GM18519 (cell line): Measurements from ENCODE around the gene PHRF1.

ENCODE experiments used
- ATAC-seq: cut with Tn5 transposase; IDR thresholded peaks from one replicate; pipeline ENCODE4 v1.9.1; 2021; ENCODE audit warnings: mild to moderate bottlenecking, moderate library complexity; ENCODE audit not compliant: unreplicated experiment, low FRiP score

PHRF1 gene

DNA sequence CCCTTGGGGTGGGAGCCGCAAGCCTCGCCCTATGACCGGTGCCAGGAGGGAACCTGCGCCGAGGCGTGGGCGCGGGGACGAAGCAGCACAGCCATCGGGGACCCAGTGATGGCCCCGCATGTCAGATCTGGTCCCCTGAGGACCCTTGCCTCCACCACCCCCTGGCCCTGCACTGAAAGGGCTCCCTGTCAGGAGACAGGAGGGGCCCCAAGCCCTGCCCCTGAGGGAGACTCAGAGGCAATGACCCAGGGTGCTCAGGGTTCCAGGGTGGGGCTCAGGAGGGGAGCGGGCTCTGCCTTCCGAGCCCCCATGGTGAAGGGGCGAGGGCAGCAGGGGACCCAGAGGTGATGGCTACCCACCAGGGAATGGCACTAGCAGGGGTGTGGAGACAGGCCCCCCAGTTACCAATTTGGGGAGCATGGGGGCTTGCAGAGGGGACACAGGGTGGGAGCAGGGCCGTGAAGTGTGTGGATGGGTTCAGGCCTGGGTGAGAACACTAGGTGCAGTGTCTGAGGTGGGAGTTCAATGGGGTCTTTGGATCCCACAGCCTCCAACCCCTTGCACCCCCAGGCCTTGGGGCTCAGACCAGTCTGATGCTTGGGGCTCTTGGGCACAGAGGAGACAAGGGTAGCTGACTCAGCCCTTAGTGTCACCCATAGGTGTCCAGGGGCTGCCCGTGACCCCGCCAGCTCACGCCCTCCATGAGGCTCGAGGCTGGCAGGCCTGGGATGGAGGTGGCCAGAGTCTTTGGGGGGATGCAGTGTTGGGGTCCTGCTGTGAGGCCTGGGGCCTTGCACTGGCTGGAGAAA lies 38.4 kb upstream of the PHRF1 start:
- ATAC-seq = no peak

DNA sequence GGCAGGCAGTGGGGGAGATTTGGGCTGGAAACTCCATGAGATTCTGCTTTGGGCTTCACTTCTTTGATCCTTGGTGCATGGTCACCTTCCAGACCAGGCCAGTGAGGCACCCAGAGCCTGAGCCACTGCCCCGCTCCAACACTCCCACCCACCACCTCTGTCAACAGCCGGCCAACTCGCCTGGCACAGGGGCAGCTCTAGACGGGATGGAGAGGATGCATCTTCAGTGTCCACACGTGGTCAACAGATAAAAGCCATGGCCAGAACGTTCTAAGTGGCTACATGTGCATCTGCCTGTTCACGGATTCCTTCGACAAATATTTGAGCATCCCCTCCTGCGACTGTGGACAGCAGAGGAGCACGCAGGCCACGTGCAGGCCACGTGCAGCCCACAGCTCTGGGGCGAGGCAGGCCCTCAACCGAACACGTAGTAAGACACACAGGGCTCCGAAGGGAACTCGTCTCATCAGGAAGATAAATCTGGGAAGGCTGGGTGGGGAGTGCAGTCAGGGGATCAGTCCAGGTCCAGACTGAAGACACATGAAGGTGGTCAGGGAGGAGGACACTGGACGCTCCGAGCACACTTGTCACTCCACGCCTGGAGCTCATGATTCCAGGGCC lies 37.7 kb upstream of the PHRF1 start:
- no peak for ATAC-seq

DNA sequence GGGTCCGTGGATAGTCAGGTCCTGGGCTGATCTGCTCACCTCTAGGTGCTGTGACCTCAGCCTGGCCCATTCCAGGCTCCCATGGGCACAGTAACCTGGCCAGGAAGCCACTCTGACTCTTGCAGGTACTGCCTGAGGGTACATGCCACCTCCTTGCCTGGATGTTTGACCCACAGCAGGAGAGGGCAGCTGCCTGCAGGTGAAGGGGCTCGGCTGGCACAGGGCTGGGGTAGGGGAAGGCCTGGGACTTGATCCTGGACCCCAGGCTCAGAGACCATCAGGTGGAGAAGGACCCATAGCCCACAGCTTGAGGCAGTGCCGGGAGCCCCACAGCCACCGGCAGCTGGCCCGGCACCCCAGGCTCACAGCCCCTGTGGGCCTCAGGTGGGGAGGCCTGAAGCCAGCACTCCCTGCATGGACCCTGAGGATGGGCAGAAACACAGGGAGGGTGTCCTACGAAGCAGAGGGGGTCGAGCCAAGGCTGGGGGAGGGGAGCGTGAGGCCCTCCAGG lies 36.2 kb upstream of the PHRF1 start:
- no peak for ATAC-seq

DNA sequence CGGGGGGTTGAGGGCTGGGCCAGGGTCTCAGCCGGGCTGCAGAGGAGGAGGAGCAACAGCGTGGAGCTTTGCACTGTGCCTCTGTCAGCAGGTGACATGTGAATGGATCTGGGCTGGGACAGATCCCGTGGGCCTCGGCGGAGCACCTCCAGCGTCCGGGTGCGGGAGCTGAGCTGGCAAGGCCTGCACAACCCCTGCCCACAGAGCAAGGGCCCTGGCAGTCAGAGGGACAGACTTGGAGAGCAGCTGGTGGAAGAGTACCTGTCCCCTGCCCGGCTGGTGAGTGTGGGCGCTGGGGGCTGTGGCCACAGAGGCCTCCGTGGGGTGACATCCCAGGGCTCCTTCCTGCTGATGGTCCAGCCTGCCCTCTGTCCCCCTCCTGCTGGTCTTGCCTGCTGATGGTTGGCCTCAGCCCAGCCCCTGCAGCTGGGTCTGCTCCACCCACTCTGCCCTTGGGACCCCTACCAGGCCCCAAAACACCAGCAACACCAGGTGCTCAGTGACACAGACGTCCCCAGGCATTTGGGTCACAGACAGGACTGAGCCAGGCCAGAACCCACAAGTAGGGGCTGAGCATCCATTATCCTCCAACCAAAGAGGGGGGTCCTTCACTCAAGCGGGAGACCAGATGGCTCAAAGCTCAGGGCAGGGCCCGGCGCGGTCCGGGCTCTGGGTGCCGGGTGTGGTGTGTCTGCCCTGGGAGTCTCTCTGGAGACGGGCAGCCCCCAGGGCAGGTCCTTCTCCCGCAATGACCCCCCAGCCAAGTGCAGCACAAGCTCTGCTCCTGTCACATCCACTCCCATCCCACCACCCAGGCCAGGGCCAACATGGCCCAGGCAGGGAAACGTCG lies 35.5 kb upstream of the PHRF1 start:
- no peak for ATAC-seq

DNA sequence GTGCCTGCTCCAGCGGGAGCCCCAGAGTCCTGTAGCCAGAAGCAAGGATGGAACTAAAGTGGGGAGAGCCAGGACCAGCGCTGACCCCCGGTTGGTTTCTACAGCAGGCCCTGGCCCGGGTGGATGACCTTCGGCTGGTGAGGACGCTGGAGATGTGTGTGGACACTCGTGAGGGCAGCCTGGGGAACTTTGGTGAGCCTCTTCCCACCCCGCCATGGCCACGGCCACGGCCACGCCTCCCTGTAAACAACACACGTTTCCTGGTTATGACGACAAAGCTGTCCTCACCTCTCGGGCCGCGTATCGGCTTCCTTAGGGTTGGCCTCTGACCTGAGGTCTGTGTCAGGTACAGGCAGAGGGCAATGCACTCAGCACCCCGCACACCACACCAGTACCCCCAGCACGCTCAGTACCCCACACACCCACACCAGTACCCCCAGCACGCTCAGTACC lies 34.8 kb upstream of the PHRF1 start:
- ATAC-seq = no peak

DNA sequence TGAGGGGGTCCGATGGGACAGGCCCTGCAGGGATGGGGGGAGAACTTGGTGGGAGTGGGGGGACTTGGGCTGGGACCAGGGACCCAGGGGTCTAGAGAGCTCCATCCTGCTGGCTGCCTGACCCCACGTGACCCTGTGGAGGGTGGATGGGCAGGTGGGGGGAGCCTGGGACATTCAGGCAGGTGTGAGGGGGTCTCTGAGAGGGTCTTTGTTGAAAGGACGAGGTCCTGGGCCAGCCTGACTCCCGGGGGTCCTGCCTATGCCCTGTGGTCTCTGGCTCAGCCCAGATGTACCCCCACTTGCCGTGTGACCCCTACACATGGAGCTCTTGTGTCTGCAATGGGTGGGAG lies 31.5 kb upstream of the PHRF1 start:
- no peak for ATAC-seq

DNA sequence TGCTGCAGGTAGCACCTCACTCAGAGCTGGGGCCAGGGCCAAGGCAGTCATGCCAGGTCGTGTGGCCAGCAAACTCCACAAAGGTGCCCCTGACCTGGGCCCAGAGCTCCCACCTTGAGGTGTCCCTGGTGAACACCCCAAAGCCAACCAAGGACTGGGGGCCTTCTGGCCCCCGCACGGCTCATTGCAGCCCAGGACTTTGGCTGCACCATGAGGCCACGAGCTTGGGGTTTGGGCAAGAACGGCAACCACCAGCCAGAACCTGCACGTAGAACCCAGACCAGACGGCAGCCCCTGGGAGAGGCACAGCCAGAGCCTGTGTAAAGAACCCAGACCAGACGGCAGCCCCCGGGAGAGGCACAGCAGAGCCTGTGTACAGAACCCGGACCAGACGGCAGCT lies 31.1 kb upstream of the PHRF1 start:
- no peak for ATAC-seq

DNA sequence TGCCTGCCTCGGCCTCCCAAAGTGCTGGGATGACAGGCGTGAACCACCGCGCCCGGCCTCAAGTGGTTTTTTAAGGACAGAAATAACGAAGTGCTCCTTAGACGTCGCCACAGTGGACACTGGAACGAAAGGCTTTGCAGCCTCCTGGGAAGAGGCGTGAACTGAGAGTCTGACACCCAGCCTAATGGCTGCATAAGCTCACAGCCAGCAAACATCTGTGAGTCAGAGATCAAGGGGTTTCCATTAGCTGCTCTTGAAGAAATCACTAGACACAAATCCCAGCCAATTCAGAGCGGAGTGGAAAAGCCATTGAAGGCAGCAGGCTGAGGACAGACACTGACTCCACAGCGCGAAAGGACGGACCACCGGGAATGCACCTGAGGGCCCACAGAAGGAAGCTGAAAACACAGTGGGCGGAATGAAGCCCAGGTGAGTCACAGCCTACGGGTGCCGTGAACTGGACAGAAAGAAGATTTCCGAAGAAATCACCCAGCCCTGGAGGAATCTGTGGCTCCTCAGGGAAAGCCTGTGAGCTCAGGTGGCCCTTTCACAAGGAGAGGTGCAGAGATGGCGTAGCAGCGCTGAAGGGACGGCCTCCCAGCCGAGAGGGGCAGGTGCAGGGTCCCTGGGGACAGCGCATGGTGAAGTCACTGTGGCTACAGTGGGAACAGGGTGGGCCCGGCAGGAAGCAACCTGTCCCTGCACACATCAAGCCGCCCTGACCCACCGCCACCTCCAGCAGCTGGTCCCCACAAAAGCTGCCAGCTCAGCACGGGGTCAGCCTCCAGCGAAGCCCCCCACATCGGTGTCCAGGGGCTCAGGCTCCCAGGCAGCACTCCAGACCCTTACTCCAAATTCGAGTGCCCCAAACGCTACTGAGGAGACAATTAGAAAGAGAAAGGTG lies 27.3 kb upstream of the PHRF1 start:
- ATAC-seq = no peak

DNA sequence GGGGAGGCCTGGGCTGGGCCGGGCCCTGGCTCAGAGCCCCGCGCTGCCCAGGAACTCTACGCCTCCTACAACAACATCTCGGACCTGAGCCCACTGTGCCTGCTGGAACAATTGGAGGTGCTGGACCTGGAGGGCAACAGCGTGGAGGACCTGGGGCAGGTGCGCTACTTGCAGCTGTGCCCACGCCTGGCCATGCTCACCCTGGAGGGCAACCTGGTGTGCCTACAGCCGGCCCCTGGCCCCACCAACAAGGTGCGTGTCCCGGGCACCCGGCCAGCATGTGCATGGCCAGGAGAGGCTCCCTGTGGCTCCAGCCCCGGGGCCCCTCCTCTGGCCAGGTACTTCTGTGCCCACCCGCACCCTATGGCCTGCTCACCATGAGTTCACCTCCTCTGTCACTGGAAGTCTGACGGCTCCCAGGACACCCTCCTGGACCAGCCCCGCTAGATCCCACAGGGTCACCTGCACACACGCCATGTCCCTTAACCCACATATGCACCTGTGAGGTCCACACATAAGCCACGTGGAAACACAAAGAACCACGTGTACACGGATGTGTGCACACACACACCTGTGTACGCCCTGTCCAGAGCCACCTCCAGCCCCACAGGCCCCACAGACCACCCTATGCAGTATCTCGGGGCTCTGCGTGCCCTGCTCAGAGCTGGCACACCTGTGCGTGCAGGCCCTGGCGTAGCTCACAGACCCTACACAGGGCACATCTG lies 26.1 kb upstream of the PHRF1 start:
- ATAC-seq = no peak

DNA sequence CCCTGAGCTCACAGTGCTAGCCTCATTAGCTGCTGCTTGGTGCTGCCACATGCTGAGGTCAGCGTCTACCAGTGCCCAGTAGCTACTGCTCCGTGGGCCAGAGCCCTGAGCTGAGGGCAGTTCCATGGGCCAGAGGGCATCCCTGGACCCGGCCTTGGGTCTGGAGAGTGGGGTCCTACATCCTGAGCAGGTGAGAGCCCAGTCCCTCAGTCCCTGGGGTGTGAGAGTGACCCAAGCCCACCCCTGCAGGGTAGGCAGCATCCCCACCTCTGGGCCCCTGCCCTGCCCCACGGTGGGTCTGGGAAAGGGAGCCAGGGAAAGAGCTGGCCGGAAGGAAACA lies 25.6 kb upstream of the PHRF1 start:
- no peak for ATAC-seq

DNA sequence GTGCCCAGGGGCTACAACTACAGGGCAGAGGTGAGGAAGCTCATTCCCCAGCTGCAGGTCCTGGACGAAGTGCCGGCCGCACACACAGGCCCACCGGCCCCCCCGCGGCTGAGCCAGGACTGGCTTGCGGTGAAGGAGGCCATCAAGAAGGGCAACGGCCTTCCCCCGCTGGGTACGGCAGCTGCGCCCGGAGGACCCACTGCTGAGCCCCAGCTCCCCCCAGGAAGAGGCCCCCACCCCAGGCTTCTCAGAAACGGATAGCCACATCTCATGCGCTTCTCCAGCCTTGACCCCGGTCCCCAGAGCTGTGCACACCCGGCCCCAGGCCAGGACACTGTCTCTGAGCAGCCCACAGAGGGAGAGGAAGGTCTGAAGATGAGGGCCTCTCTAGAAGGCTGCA lies 25.1 kb upstream of the PHRF1 start:
- no peak for ATAC-seq

DNA sequence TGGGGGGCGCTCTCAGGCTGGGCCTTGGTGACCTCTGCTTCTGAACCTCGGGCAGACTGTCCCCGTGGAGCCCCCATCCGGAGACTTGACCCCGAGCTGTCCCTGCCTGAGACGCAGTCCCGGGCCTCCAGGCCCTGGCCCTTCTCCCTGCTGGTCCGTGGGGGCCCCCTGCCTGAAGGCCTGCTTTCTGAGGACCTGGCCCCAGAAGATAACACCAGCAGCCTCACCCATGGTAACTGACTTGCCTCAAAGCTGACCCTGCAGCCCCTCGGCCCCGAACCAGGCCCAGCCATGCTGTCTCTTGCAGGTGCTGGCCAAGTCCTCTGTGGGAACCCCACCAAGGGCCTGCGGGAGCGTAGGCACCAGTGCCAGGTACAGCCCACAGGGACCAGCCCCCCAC lies 24.7 kb upstream of the PHRF1 start:
- ATAC-seq = no peak

DNA sequence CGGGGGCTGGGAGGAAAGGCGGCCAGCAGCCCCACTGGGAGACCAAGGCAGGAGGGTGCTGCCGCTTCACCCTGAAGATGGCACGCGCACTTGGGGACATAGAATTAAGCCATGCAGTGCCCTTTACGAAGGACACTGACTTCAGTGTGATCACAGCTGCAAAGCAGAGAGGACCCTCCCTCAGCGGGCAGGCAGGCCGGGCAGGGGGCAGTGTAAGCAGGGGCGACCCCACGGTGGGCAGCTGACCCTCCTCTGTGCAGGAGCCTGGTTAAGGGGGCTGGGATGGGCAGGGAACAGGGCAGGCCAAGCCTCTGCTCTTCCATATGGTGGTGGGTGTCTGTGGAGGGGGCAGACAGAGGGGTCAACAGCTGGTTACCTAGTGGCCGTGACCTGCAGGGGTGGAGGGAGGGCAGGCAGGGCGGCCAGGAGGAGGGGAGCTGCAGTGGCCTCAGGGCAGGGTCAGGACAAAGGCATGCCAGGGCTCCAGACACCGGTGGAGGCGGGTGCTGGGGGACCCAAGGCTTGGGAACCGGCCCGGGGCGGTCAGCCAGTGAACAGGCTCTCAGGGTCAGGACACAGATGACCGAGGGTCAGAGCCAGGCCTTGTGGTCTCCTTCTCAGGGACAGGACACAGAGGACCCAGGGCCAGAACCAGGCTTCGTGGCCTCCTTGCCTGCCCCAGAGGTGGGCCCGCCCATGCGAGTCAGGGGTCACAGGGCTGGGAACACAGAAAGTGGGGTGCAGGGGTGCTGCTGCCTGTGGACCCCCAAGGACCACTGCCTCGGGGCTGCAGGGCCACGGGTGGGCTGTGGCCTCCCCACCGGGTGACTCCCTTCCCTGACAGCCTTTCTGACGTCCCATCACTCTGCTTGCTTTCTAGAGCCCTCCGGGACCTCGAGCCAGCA lies 22.9 kb upstream of the PHRF1 start:
- no peak for ATAC-seq

DNA sequence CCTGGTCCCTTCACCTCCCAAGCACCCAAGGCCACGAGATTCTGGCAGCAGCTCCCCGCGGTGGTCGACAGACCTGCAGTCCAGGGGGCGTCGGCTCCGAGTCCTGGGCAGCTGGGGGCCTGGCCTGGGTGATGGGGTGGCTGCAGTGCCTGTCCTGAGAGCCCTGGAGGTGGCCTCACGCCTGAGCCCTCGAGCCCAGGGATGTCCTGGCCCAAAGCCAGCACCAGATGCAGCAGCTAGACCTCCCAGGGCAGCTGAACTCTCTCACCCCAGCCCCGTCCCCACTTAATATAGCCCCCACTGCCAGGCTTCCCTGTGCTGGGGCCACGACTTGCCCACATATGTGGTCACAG lies 22.3 kb upstream of the PHRF1 start:
- no peak for ATAC-seq

DNA sequence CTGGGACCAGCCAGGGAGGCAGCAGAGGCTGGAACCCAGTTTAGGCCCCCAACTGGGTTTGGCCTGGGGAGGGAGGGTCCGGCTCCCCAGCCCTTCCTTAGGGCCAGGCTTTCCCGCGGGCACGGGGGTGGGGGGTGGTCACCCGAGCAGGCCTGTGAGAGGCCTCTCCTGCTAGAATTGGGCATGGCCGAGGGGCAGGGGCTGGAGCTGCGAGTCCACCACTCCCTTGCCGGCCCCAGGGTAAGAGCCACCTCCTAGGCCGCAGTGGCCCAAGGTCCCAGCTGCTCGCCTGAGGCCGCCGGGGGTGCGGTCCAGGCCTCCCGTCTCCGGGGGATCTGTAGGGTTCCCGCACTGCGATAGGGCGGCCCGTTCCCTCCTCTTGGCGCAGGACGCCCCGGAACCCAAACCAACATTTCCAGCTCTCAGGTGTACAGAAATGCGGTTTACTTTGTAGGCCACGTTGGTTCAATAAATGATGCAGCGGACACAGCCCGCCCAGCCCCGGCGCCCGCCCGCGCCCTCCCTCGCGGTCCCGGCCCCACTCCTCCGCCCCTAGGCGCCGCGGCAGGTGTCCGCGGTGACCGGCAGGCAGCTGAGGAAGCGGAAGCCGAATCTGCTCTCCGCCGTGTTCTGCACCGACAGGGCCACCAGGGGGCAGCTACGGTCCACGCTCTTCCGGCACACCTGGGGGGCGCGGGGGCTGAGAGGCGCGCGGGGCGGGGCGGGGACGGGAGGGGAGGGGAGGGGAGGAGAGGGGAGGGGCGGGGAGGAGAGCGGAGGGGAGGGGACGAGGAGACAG lies 21.6 kb upstream of the PHRF1 start:
- no peak for ATAC-seq

DNA sequence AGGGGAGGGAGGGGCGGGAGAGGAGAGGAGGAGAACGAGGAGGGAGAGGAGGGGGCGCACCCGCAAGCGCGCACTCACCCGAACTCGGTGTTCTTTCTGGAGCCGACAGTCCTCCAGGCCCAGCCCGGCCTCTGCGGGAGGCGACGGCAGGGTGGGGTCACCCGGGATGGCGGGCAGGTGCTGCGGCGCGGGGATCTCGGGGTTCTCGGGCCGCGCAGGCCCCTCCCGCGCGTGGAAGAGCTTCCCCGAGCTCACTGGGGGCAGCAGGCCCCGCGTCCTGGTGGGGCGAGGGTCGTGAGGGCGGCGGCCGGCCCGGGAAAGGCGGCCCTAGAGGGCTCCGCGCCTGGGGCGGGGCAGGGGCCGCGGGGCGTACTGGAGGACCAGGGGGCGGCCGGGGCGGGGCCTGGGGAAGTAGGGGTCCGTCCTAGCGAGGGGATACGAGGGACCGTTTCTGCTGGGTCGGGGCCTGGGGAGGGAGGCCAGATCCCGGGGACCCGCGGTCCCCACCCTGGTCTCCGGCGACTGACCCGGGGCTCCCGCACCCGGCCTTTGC lies 21.0 kb upstream of the PHRF1 start:
- no peak for ATAC-seq

DNA sequence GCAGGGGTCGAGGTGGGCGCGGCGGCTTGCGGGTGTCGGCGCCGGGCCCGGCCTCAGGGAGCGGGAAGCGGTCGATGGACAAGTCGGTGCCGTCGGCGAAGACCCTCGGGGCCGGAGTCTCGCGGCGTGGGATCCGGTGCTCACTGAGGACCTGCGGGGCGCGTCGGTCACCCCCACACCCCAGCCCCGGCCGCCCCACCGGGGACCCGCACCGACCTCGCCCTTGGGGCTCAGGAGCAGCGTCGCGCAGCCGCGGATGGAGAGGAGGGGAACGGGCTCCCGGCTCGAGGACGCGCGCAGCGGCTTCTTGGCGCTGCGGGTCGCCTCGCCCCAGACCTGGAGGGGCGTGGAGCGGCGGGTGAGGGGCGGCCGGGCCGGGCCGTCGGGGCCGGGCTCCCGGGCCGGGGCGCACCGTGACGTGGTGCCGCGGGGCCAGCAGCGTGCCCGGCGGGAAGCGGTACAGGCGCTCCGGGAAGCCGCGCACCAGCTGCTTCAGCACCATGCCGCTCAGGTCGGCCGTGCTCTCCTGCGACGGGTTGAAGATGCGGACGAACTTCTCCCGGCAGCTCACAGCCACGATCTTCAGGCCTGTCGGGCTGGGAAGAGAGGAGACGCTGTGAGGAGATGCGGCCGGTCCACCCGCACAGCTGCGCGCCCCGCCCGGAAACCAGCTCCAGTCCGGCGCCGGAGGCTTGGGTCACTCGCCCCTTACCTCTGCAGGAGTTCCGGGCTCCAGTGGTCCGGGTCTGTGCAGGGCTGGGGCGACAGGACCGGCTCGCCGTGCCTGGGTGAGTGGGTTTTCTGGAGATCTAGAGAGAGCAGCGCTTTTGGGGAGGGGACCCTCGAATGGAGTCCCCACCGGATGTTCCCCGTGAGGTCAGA lies 20.2 kb upstream of the PHRF1 start:
- no peak for ATAC-seq
